CD4-positive, alpha-beta T cell (primary cell): Measurements from ENCODE around the gene ZCCHC7. TPM values are rescaled to one million over a fixed set of nuclear protein-coding genes. Genes with fewer than 3 reads are reported as not detected.

Experiments used
- ATAC-seq: fragments of 200-7000 bp; cut with Tn5 transposase; one replicate; pipeline ENCODE4 v1.10.0; 2022; ENCODE audit warnings: mild to moderate bottlenecking; ENCODE audit not compliant: poor library complexity
- CTCF ChIA-PET: fragments of 350-600 bp; sonication (Branson Sonifier 250); formaldehyde crosslinking; loops from one replicate; lab custom pipeline; 2021; ENCODE audit warnings: antibody characterized with exemption, inconsistent platforms; lab: Charles Lee
- POLR2A ChIA-PET: fragments of 350-600 bp; sonication (Branson Sonifier 250); formaldehyde crosslinking; loops from one replicate; lab custom pipeline; 2021; ENCODE audit warnings: antibody characterized with exemption, inconsistent platforms; lab: Charles Lee
- DNase-seq, 14 experiments: peaks; one replicate each; pipeline ENCODE4 v3.0.0-alpha.2; 2013 to 2020; ENCODE audit warnings: mixed read lengths in 2 of 14
- H3K27ac ChIP-seq, 2 donors: one replicate each; pipeline versions ENCODE4 v1.5.1 to v1.7.0; 2013; ENCODE audit warnings: low read length in 2 of 2, low read depth in 1 of 2, mild to moderate bottlenecking in 1 of 2
- H3K27me3 ChIP-seq, 2 experiments: 1 replicate in 1 of 2; 2 replicates in 1 of 2; pipeline versions ENCODE4 v1.6.1 to v1.7.0; 2013; ENCODE audit warnings: low read length in 2 of 2, control low read depth in 1 of 2, mild to moderate bottlenecking in 1 of 2, moderate library complexity in 1 of 2; ENCODE audit not compliant: insufficient read depth in 2 of 2, control insufficient read depth in 1 of 2
- H3K36me3 ChIP-seq: one replicate; pipeline ENCODE4 v1.6.1; 2013; ENCODE audit warnings: low read length, control low read depth; ENCODE audit not compliant: insufficient read depth
- H3K4me1 ChIP-seq: one replicate; pipeline ENCODE4 v1.6.1; 2013; ENCODE audit warnings: low read length, control low read depth; ENCODE audit not compliant: insufficient read depth
- H3K4me3 ChIP-seq: one replicate; pipeline ENCODE4 v1.5.1; 2013; ENCODE audit warnings: mild to moderate bottlenecking, low read length, moderate library complexity
- H3K9me3 ChIP-seq, 2 experiments: 1 replicate in 1 of 2; 2 replicates in 1 of 2; pipeline versions ENCODE4 v1.6.1 to v1.7.0; 2013; ENCODE audit warnings: low read length in 2 of 2, mild to moderate bottlenecking in 2 of 2, control low read depth in 1 of 2, moderate library complexity in 1 of 2; ENCODE audit not compliant: control insufficient read depth in 1 of 2, insufficient read depth in 1 of 2
- H3K27ac Mint-ChIP-seq: one replicate; pipeline ENCODE4 v1.8.0; 2020; ENCODE audit warnings: mixed read lengths
- H3K27me3 Mint-ChIP-seq: one replicate; pipeline ENCODE4 v1.8.0; 2021; ENCODE audit warnings: mixed read lengths
- H3K36me3 Mint-ChIP-seq: one replicate; pipeline ENCODE4 v1.8.0; 2021; ENCODE audit warnings: low read depth, mixed read lengths
- H3K4me1 Mint-ChIP-seq: one replicate; pipeline ENCODE4 v1.8.0; 2021; ENCODE audit warnings: low read depth, mixed read lengths
- H3K4me3 Mint-ChIP-seq: one replicate; pipeline ENCODE4 v1.8.0; 2020; ENCODE audit warnings: mild to moderate bottlenecking, mixed read lengths
- H3K9me3 Mint-ChIP-seq: one replicate; pipeline ENCODE4 v1.8.0; 2020; ENCODE audit warnings: mixed read lengths
- intact Hi-C, 2 experiments: fragments of 100-400 bp; cut with DNase I in 1 of 2; cut with micrococcal nuclease in 1 of 2; formaldehyde crosslinking; loops; one replicate each; pipeline versions ENCODE4 v1.15.1 to v1.9.0; 2023 to 2025; cut with DNase I, micrococcal nuclease
- total RNA-seq, 174 experiments: library from RNA in 2 of 174; stranded (reverse) in 2 of 174; gene quantifications; one replicate each; pipeline ENCODE4 v1.2.3 and lab custom pipeline; 2021 to 2026
- TF ChIP-seq, protein P1 (sequence below): fragments of 200-600 bp; IDR thresholded peaks from one replicate; pipeline ENCODE4 v1.8.0; 2022; ENCODE audit warnings: antibody characterized with exemption, mild to moderate bottlenecking

ZCCHC7 gene
- total RNA-seq, 2 experiments from 2014 or later = 40.7 to 41.0 TPM

DNA sequence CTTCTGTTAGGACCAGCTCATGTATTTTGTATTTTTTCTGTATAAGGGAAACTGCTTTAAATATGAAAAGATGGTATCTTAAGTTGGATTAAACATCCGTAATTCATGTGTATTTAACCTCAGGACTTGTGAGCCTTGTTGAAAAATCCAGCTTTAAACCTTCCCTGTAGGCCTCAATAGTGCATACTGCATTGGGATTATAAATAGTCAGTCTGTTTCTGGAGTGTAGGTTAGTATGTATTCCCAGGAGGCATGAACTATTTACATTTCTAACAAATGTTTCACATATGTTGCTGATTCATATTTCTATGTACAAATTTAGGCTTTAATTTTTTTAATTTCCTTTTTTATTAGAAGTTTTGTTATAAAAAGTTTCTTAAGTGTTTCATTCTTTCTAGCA is 164.3 kb downstream of the ZCCHC7 start:
- POLR2A ChIA-PET = interaction anchor here (1.3 kb wide), 1 partner anchor 18 kb away, joined by 4 read pairs; no protein-coding TSS in a partner anchor
- H3K27ac Mint-ChIP-seq = no peak overlapping the region
- Histone ChIP-seq H3K4me3 (no peak overlapping the region), H3K27ac (no peak overlapping the region), H3K9me3 (no peaks in the 10 kb centered on the region), H3K4me1 (no peaks in the 10 kb centered on the region), H3K27me3 (no peaks in the 10 kb centered on the region), H3K36me3 (no peaks in the 10 kb centered on the region)
- ATAC-seq (no peak), DNase-seq (no peak)
- intact Hi-C loops = loop anchor here in 1 of 2 experiments (5.0 kb wide), 1 partner anchor 37 kb away; no protein-coding TSS in a partner anchor
- H3K36me3 Mint-ChIP-seq = peaks cover 12% of the 10 kb centered on the region
- peaks cover 29% of the 10 kb centered on the region for H3K4me1 Mint-ChIP-seq
- H3K9me3 Mint-ChIP-seq = no peaks in the 10 kb centered on the region
- no peaks in the 10 kb centered on the region for H3K27me3 Mint-ChIP-seq
- CTCF ChIA-PET = no interaction called here
- H3K4me3 Mint-ChIP-seq = no peak overlapping the region
- TF ChIP-seq, protein P1, sequence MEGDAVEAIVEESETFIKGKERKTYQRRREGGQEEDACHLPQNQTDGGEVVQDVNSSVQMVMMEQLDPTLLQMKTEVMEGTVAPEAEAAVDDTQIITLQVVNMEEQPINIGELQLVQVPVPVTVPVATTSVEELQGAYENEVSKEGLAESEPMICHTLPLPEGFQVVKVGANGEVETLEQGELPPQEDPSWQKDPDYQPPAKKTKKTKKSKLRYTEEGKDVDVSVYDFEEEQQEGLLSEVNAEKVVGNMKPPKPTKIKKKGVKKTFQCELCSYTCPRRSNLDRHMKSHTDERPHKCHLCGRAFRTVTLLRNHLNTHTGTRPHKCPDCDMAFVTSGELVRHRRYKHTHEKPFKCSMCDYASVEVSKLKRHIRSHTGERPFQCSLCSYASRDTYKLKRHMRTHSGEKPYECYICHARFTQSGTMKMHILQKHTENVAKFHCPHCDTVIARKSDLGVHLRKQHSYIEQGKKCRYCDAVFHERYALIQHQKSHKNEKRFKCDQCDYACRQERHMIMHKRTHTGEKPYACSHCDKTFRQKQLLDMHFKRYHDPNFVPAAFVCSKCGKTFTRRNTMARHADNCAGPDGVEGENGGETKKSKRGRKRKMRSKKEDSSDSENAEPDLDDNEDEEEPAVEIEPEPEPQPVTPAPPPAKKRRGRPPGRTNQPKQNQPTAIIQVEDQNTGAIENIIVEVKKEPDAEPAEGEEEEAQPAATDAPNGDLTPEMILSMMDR = no peak

- Histone ChIP-seq H3K4me1 (peaks cover 3% of the 10 kb centered on the region), H3K4me3 (no peak overlapping the region), H3K27me3 (no peaks in the 10 kb centered on the region), H3K36me3 (no peaks in the 10 kb centered on the region), H3K27ac (no peak overlapping the region), H3K9me3 (no peaks in the 10 kb centered on the region)
- DNase-seq (no peak), ATAC-seq (no peak)
- CTCF ChIA-PET = no interaction called here
- Mint-ChIP-seq H3K27me3 (no peaks in the 10 kb centered on the region), H3K4me1 (peaks cover 44% of the 10 kb centered on the region), H3K9me3 (no peaks in the 10 kb centered on the region), H3K4me3 (no peak overlapping the region), H3K36me3 (peaks cover 16% of the 10 kb centered on the region), H3K27ac (no peak overlapping the region)
- intact Hi-C loops = loop anchor here in 1 of 2 experiments (5.0 kb wide), 1 partner anchor 39 kb away; no protein-coding TSS in a partner anchor
- POLR2A ChIA-PET = no interaction called here
- TF ChIP-seq, protein P1 = no peak
Observed at GRCh38 chr9:37286530-37287175, 166.3 kb downstream of the ZCCHC7 start.

DNA sequence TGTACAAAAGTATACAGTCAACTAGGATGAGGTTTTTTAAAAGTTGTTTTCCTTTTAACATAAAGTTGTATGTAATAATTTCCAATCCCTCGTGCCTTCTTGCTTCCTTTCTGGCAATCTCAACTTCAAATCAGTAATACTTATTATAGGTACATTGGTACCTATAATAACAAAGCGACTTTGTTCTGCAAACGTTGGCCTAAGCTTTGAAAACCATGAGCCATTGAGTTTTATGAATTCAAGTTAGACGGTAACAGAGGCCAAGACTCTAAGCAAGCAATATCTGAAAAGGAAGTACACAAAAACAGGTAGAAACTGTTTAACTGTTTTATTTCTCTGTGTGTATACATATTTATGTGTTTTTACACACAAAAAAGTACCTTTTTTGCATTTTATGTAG is 166.9 kb downstream of the ZCCHC7 start:
- H3K36me3 Mint-ChIP-seq = peaks cover 16% of the 10 kb centered on the region
- H3K27ac ChIP-seq = no peak overlapping the region

More for the DNA sequence above, 166.9 kb downstream of the ZCCHC7 start:
- Histone ChIP-seq H3K4me3 (no peak overlapping the region), H3K4me1 (peaks cover 3% of the 10 kb centered on the region), H3K9me3 (no peaks in the 10 kb centered on the region), H3K36me3 (no peaks in the 10 kb centered on the region), H3K27me3 (no peaks in the 10 kb centered on the region)
- ChIA-PET POLR2A (no interaction called here), CTCF (interaction anchor here (1.1 kb wide), 1 partner anchor 11 kb away, joined by 3 read pairs; no protein-coding TSS in a partner anchor)
- TF ChIP-seq, protein P1 = no peak
- intact Hi-C loops = loop anchor here in 1 of 2 experiments (5.0 kb wide), 1 partner anchor 40 kb away; no protein-coding TSS in a partner anchor
- Mint-ChIP-seq H3K9me3 (no peaks in the 10 kb centered on the region), H3K4me1 (peaks cover 44% of the 10 kb centered on the region), H3K4me3 (no peak overlapping the region), H3K27me3 (no peaks in the 10 kb centered on the region), H3K27ac (no peak overlapping the region)
- DNase-seq (no peak), ATAC-seq (no peak)
